LNCaP clone FGC (cell line): ENCODE data around the gene WNT6.
A peak's percentile ranks its signal among the peaks of the same experiment; 100 is the strongest.

Source experiments
- DNase-seq: peaks from one replicate; pipeline ENCODE4 v3.0.0-alpha.2; 2011; ENCODE audit warnings: low read depth
- H3K4me3 ChIP-seq: 2 replicates; pipeline ENCODE4 v1.5.1; 2011; ENCODE audit warnings: mild to moderate bottlenecking, low read depth, low read length, control low read depth
- TF ChIP-seq, protein P1 (sequence below): IDR thresholded peaks from 2 replicates; pipeline ENCODE4 v1.5.1; 2012; ENCODE audit warnings: mild to moderate bottlenecking; ENCODE audit not compliant: control insufficient read depth, insufficient read depth; ENCODE audit errors: extremely low read depth

WNT6 gene

DNA sequence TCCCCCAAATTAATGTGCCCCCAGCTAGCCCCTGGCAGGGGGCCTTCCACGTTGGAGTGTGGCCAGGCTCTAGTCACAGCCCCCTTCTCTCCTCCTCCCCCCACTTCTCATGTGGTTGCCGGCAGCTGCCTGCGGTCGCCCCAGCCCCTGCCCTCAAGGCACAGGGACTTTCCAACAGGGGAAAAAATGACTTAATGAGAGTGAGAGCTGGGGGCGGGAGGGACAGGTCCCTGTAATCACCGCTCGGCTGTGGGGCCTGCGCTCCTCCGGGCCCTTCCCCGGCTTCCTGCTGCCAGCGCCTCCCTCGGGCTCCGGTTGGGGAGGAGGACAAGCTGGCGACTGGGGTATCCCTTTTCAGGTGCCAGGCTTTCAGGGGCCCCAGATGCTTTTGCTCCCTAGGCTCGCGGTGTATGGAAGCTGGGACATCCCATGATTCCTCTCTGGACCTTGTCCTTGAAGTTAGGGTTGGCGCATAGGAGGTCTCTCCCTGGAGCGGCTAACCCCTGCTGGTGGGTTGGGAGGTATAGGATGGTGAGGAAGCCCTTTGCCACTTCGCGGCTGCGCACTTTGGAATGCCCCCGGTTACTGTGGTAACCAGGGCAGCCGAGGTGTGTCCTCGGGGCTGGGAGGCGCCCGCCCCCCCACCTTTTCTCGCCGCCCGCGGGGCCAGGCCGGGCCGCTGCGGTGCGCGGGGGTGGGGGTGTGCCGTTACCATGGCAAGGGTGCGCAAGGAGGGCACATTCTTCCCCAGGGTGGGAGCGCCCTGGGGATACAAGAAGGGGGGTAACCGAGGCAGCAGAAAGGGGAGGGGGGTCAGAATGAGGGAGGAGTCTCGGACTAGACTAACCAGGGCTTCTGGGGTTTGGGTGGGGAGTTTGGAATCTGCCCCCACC, 37.1 kb downstream of the WNT6 start:
- no peak overlapping the region for H3K4me3 ChIP-seq
- DNase-seq: no peak
- TF ChIP-seq, protein P1, sequence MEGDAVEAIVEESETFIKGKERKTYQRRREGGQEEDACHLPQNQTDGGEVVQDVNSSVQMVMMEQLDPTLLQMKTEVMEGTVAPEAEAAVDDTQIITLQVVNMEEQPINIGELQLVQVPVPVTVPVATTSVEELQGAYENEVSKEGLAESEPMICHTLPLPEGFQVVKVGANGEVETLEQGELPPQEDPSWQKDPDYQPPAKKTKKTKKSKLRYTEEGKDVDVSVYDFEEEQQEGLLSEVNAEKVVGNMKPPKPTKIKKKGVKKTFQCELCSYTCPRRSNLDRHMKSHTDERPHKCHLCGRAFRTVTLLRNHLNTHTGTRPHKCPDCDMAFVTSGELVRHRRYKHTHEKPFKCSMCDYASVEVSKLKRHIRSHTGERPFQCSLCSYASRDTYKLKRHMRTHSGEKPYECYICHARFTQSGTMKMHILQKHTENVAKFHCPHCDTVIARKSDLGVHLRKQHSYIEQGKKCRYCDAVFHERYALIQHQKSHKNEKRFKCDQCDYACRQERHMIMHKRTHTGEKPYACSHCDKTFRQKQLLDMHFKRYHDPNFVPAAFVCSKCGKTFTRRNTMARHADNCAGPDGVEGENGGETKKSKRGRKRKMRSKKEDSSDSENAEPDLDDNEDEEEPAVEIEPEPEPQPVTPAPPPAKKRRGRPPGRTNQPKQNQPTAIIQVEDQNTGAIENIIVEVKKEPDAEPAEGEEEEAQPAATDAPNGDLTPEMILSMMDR: no peak

DNA sequence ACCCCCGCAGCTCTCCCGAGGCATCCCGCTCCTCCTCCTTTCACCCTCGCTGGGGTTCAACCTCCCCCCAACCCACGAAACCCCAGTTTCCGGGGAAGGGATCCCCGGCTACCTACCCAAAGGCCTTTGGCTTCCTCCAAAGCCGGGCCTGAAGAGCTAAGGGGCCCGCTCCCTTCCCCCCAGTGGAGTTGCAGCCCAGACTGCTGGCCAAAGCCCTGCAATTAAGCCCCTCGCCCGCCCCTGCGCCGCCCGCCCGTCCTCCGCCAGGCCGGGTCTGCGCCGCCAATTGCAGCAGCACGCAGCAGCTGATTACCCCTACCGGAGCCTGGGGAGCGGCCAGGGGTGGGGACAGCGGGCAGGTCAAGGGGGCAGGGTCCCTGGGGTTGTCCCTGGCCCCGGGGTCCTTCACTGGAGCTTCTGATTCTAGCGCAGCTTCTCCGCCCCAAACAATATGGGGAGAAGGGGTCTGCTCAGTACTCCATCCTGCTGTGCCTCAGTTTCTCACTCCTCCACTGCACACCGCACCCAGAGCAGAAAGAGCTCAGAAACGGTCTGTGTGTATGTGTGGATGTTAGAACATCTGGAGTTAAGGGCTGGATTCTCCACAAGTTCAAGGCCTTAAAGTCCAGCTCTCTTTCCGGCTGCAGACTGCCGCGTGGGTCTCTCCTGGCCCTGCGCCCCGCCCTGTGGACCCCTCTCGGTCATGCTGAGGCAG, 37.9 kb downstream of the WNT6 start:
- DNase-seq: no peak
- TF ChIP-seq, protein P1: no peak
- no peak overlapping the region for H3K4me3 ChIP-seq

DNA sequence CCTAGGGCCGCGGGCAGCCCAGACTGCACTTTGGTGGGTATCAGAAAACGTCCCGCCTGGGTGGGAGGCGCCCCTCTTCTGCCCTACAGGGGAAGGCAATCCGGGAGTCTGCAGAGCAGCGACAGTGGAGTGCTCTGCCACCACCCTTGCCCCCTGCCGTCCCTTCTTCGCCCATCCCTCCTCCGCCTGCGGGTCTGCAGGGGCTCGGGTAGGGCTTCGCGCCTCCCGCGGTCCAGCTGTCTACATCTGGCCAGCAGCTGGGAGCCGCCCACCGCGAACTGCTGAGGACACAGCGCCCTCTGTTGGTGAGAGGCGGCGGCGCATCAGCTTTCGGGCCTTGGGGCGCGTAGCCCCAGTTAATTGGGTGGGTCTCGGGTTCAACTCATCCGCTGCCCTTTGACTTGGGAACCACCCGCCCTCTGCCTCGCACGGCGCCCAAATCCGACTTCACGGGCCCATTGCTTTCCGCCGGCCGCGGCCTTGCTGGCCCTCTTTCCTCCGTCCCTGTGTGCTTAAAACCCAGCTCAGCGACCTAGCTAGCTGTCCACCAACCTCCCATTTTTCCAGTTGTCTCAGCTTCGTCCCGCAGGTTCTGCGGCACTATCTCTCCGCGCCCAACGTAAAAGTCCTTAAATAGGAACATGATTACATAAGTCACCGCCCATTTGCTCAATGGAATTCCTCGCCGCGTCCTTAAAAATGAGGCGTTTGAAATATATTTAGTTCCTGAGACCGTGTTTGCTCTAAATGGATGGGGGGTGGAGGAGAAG, 38.7 kb downstream of the WNT6 start:
- no peak overlapping the region for H3K4me3 ChIP-seq
- TF ChIP-seq, protein P1: peak; percentile 85
- DNase-seq: no peak

DNA sequence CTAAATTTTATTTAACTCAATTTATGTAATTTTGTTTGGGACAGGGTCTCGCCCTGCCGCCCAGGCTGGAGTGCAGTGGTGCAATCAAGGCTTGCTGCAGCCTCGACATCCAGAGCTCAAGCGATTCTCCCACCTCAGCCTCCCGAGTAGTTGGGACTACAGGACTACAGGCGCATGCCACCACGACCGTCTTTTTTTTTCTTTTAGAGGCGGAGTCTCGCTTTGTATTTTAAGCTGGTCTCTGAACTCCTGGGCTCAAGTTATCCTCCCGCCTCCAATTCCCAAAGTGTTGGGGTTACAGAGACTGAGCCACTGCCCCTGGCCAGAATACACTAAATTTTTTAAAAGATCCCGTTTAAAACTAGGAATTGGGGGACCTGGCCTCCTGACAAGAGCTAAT, 39.5 kb downstream of the WNT6 start:
- DNase-seq: no peak
- TF ChIP-seq, protein P1: no peak
- H3K4me3 ChIP-seq: no peak overlapping the region

DNA sequence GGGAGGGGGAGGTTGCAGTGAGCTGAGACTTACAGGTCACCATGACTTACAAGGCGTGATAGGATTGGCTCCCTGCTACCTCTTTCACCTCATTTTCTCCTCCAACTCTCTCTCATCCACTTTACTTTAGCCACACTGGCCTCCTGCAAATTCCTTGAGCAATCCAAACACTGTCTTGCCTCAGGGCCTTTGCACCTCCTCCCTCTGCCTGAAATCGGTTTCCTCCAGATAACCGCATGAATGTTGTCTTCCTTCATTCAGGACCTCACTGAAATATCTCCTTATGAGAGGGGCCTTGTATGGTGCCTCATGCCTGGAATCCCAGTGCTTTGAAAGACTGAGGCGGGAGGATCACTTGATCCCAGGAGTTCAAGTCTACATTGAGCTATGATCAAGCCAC, 42.8 kb downstream of the WNT6 start:
- H3K4me3 ChIP-seq: no peak overlapping the region
- DNase-seq: no peak
- TF ChIP-seq, protein P1: no peak

DNA sequence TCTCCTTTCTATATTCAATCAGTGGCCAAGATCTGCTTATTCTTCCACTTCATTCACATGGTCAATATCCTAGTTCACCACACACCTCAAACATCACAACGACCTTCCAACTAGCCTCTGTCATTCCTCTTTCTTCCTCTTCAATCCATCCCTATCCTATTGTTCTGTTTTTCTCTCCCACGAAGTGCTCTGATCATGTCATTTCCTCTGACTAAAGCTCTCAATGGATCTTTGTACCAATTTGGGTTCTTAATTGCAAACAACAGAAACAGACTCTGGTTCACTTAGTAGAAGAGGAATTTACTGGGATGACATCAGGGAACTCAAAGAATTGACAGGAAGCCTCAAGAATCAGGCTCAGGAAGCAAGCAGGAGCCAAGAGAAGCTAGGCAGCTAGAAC, 44.6 kb downstream of the WNT6 start:
- TF ChIP-seq, protein P1: no peak
- no peak for DNase-seq
- no peak overlapping the region for H3K4me3 ChIP-seq
